ENCODE data around the gene WARS2.

The WARS2 gene

GRCh38 chr1:119026956-119027355 is 113.5 kb downstream of the WARS2 start:
- H3K27me3 ChIP-seq (ENCODE audit: control insufficient read depth in 3 of 3, insufficient read depth in 3 of 3, low read depth in 1 of 3, low read length in 3 of 3), result no peaks in the 10 kb centered on the region
- no peak overlapping the region for H3K27ac ChIP-seq (replicated peaks; ENCODE audit: low read length)
- no peak overlapping the region for H2BK12ac ChIP-seq (ENCODE audit: low read length)
- H2AFZ ChIP-seq (ENCODE audit: low read length), result no peak overlapping the region
- H3K23ac ChIP-seq (ENCODE audit: low read depth, low read length, poor library complexity), result no peak overlapping the region
- H3K4me2 ChIP-seq (ENCODE audit: insufficient read depth, low read length, poor library complexity, severe bottlenecking), result no peak overlapping the region
- H3K79me1 ChIP-seq (ENCODE audit: low read depth, low read length), result no peaks in the 10 kb centered on the region
- H2BK15ac ChIP-seq (ENCODE audit: low read length), result no peak overlapping the region
- H3K9ac ChIP-seq (ENCODE audit: low read depth, low read length, poor library complexity), result no peak overlapping the region
- no peak overlapping the region for H4K91ac ChIP-seq (ENCODE audit: low read depth, low read length, poor library complexity)
- no peaks in the 10 kb centered on the region for H3K9me3 ChIP-seq (replicated peaks in 1 of 2; ENCODE audit: control insufficient read depth in 2 of 2, insufficient read depth in 1 of 2, low read depth in 1 of 2, low read length in 2 of 2)
- no peak overlapping the region for H4K8ac ChIP-seq (ENCODE audit: low read depth, low read length)
- H3K36me3 ChIP-seq (replicated peaks in 1 of 2; ENCODE audit: control insufficient read depth in 2 of 2, insufficient read depth in 2 of 2, low read length in 2 of 2), result no peaks in the 10 kb centered on the region
- no peak overlapping the region for H2AK5ac ChIP-seq (ENCODE audit: low read depth, low read length)
- no peak overlapping the region for H2BK120ac ChIP-seq (ENCODE audit: low read depth, low read length)
- no CpG with 5 or more reads among the region's 5 CpGs for WGBS, 2 donors (ENCODE audit: extremely low coverage in 2 of 2, insufficient read length in 2 of 2, insufficient replicate concordance in 1 of 2)
- peaks cover 0 to 4% of the 10 kb centered on the region in 2 donors for H3K4me1 ChIP-seq (ENCODE audit: control insufficient read depth in 2 of 2, insufficient read depth in 1 of 2, low read depth in 1 of 2, low read length in 2 of 2)
- no peak overlapping the region for H3K18ac ChIP-seq (ENCODE audit: low read length)
- no peak overlapping the region for H3K4ac ChIP-seq (ENCODE audit: low read length)
- no peak overlapping the region for H3K14ac ChIP-seq (ENCODE audit: low read length)
- no peak for DNase-seq (ENCODE audit: low spot score)
- H2BK5ac ChIP-seq (ENCODE audit: low read length), result no peak overlapping the region
- H3K4me3 ChIP-seq (ENCODE audit: low read length in 2 of 2), result no peak overlapping the region

- no peak overlapping the region for H3K27ac ChIP-seq (replicated peaks; ENCODE audit: low read length)
- no CpG with 5 or more reads among the region's 2 CpGs for WGBS, 2 donors (ENCODE audit: extremely low coverage in 2 of 2, insufficient read length in 2 of 2, insufficient replicate concordance in 1 of 2)
Observed at GRCh38 chr1:119015547-119015946, 124.9 kb downstream of the WARS2 start.

GRCh38 chr1:119012383-119012782 is 128.1 kb downstream of the WARS2 start:
- Histone ChIP-seq H3K4me2 (ENCODE audit: insufficient read depth, low read length, poor library complexity, severe bottlenecking) (no peak overlapping the region), H3K4ac (ENCODE audit: low read length) (no peak overlapping the region), H3K4me3 (ENCODE audit: low read length in 2 of 2) (no peak overlapping the region), H2AK5ac (ENCODE audit: low read depth, low read length) (no peak overlapping the region), H3K23ac (ENCODE audit: low read depth, low read length, poor library complexity) (no peak overlapping the region), H3K9ac (ENCODE audit: low read depth, low read length, poor library complexity) (no peak overlapping the region), H3K18ac (ENCODE audit: low read length) (no peak overlapping the region), H3K27ac (replicated peaks; ENCODE audit: low read length) (no peak overlapping the region), H2BK12ac (ENCODE audit: low read length) (no peak overlapping the region), H3K27me3 (ENCODE audit: control insufficient read depth in 3 of 3, insufficient read depth in 3 of 3, low read depth in 1 of 3, low read length in 3 of 3) (peaks cover 10 to 38% (median 12%) of the 10 kb centered on the region in 3 experiments), H2BK15ac (ENCODE audit: low read length) (no peak overlapping the region), H4K91ac (ENCODE audit: low read depth, low read length, poor library complexity) (no peak overlapping the region), H3K4me1 (ENCODE audit: control insufficient read depth in 2 of 2, insufficient read depth in 1 of 2, low read depth in 1 of 2, low read length in 2 of 2) (peaks cover 5 to 8% of the 10 kb centered on the region in 2 donors), H3K79me1 (ENCODE audit: low read depth, low read length) (no peaks in the 10 kb centered on the region), H3K36me3 (replicated peaks in 1 of 2; ENCODE audit: control insufficient read depth in 2 of 2, insufficient read depth in 2 of 2, low read length in 2 of 2) (no peaks in the 10 kb centered on the region), H3K9me3 (replicated peaks in 1 of 2; ENCODE audit: control insufficient read depth in 2 of 2, insufficient read depth in 1 of 2, low read depth in 1 of 2, low read length in 2 of 2) (no peaks in the 10 kb centered on the region), H2AFZ (ENCODE audit: low read length) (no peak overlapping the region), H3K14ac (ENCODE audit: low read length) (no peak overlapping the region), H2BK120ac (ENCODE audit: low read depth, low read length) (no peak overlapping the region), H2BK5ac (ENCODE audit: low read length) (no peak overlapping the region), H4K8ac (ENCODE audit: low read depth, low read length) (no peak overlapping the region)
- 100% methylated on average over 1 to 2 of the region's 5 CpGs for WGBS, 2 donors (ENCODE audit: extremely low coverage in 2 of 2, insufficient read length in 2 of 2, insufficient replicate concordance in 1 of 2)
- DNase-seq (ENCODE audit: low spot score), result no peak

More at GRCh38 chr1:119015547-119015946, 124.9 kb downstream of the WARS2 start:
- no peak overlapping the region for H3K23ac ChIP-seq (ENCODE audit: low read depth, low read length, poor library complexity)
- no peak overlapping the region for H3K4ac ChIP-seq (ENCODE audit: low read length)
- no peak overlapping the region for H2BK12ac ChIP-seq (ENCODE audit: low read length)
- no peak overlapping the region for H2AK5ac ChIP-seq (ENCODE audit: low read depth, low read length)
- H2AFZ ChIP-seq (ENCODE audit: low read length), result no peak overlapping the region
- no peak overlapping the region for H4K8ac ChIP-seq (ENCODE audit: low read depth, low read length)
- H3K18ac ChIP-seq (ENCODE audit: low read length), result no peak overlapping the region
- H3K14ac ChIP-seq (ENCODE audit: low read length), result no peak overlapping the region
- no peak overlapping the region for H3K9ac ChIP-seq (ENCODE audit: low read depth, low read length, poor library complexity)
- H2BK15ac ChIP-seq (ENCODE audit: low read length), result no peak overlapping the region
- peaks cover 0 to 7% (median 0%) of the 10 kb centered on the region in 3 experiments for H3K27me3 ChIP-seq (ENCODE audit: control insufficient read depth in 3 of 3, insufficient read depth in 3 of 3, low read depth in 1 of 3, low read length in 3 of 3)
- H3K4me2 ChIP-seq (ENCODE audit: insufficient read depth, low read length, poor library complexity, severe bottlenecking), result no peak overlapping the region
- no peak overlapping the region for H2BK5ac ChIP-seq (ENCODE audit: low read length)
- no peaks in the 10 kb centered on the region for H3K4me1 ChIP-seq (ENCODE audit: control insufficient read depth in 2 of 2, insufficient read depth in 1 of 2, low read depth in 1 of 2, low read length in 2 of 2)
- no peak for DNase-seq (ENCODE audit: low spot score)
- H3K4me3 ChIP-seq (ENCODE audit: low read length in 2 of 2), result no peak overlapping the region
- peaks cover 0 to 2% of the 10 kb centered on the region in 2 donors for H3K9me3 ChIP-seq (replicated peaks in 1 of 2; ENCODE audit: control insufficient read depth in 2 of 2, insufficient read depth in 1 of 2, low read depth in 1 of 2, low read length in 2 of 2)
- no peak overlapping the region for H4K91ac ChIP-seq (ENCODE audit: low read depth, low read length, poor library complexity)
- H3K36me3 ChIP-seq (replicated peaks in 1 of 2; ENCODE audit: control insufficient read depth in 2 of 2, insufficient read depth in 2 of 2, low read length in 2 of 2), result no peaks in the 10 kb centered on the region
- H2BK120ac ChIP-seq (ENCODE audit: low read depth, low read length), result no peak overlapping the region
- H3K79me1 ChIP-seq (ENCODE audit: low read depth, low read length), result no peaks in the 10 kb centered on the region

- H3K4me3 ChIP-seq (ENCODE audit: low read length in 2 of 2), result no peak overlapping the region
Observed at GRCh38 chr1:119011706-119012105, 128.7 kb downstream of the WARS2 start.

More at GRCh38 chr1:119011706-119012105, 128.7 kb downstream of the WARS2 start:
- Histone ChIP-seq H2BK120ac (ENCODE audit: low read depth, low read length) (no peak overlapping the region), H4K8ac (ENCODE audit: low read depth, low read length) (no peak overlapping the region), H3K27ac (replicated peaks; ENCODE audit: low read length) (no peak overlapping the region), H2AK5ac (ENCODE audit: low read depth, low read length) (no peak overlapping the region), H3K18ac (ENCODE audit: low read length) (no peak overlapping the region), H3K4me1 (ENCODE audit: control insufficient read depth in 2 of 2, insufficient read depth in 1 of 2, low read depth in 1 of 2, low read length in 2 of 2) (peaks cover 5 to 8% of the 10 kb centered on the region in 2 donors), H3K14ac (ENCODE audit: low read length) (no peak overlapping the region), H3K79me1 (ENCODE audit: low read depth, low read length) (no peaks in the 10 kb centered on the region), H3K9me3 (replicated peaks in 1 of 2; ENCODE audit: control insufficient read depth in 2 of 2, insufficient read depth in 1 of 2, low read depth in 1 of 2, low read length in 2 of 2) (no peaks in the 10 kb centered on the region), H2BK5ac (ENCODE audit: low read length) (no peak overlapping the region), H3K36me3 (replicated peaks in 1 of 2; ENCODE audit: control insufficient read depth in 2 of 2, insufficient read depth in 2 of 2, low read length in 2 of 2) (no peaks in the 10 kb centered on the region), H3K9ac (ENCODE audit: low read depth, low read length, poor library complexity) (no peak overlapping the region), H2AFZ (ENCODE audit: low read length) (no peak overlapping the region), H2BK15ac (ENCODE audit: low read length) (no peak overlapping the region), H3K4ac (ENCODE audit: low read length) (no peak overlapping the region), H3K23ac (ENCODE audit: low read depth, low read length, poor library complexity) (no peak overlapping the region), H3K4me2 (ENCODE audit: insufficient read depth, low read length, poor library complexity, severe bottlenecking) (no peak overlapping the region), H4K91ac (ENCODE audit: low read depth, low read length, poor library complexity) (no peak overlapping the region), H2BK12ac (ENCODE audit: low read length) (no peak overlapping the region), H3K27me3 (ENCODE audit: control insufficient read depth in 3 of 3, insufficient read depth in 3 of 3, low read depth in 1 of 3, low read length in 3 of 3) (peaks cover 17 to 45% (median 19%) of the 10 kb centered on the region in 3 experiments)
- WGBS, 2 donors (ENCODE audit: extremely low coverage in 2 of 2, insufficient read length in 2 of 2, insufficient replicate concordance in 1 of 2), result no CpG with 5 or more reads among the region's 3 CpGs
- DNase-seq (ENCODE audit: low spot score), result no peak

All from neuronal stem cell (in vitro differentiated cells).